GM12874 (cell line): Measurements from ENCODE around the gene SLC16A3.

Source experiments
- TF ChIP-seq, protein P1 (sequence below): IDR thresholded peaks from 2 replicates; pipeline ENCODE4 v1.5.1; 2011; ENCODE audit warnings: low read depth, mild to moderate bottlenecking, control low read depth, low read length, moderate library complexity; ENCODE audit not compliant: insufficient read depth

SLC16A3 gene

GRCh38 chr17:82271401-82271800 lies 42.6 kb downstream of the SLC16A3 start:
- TF ChIP-seq, protein P1, sequence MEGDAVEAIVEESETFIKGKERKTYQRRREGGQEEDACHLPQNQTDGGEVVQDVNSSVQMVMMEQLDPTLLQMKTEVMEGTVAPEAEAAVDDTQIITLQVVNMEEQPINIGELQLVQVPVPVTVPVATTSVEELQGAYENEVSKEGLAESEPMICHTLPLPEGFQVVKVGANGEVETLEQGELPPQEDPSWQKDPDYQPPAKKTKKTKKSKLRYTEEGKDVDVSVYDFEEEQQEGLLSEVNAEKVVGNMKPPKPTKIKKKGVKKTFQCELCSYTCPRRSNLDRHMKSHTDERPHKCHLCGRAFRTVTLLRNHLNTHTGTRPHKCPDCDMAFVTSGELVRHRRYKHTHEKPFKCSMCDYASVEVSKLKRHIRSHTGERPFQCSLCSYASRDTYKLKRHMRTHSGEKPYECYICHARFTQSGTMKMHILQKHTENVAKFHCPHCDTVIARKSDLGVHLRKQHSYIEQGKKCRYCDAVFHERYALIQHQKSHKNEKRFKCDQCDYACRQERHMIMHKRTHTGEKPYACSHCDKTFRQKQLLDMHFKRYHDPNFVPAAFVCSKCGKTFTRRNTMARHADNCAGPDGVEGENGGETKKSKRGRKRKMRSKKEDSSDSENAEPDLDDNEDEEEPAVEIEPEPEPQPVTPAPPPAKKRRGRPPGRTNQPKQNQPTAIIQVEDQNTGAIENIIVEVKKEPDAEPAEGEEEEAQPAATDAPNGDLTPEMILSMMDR = no peak

DNA sequence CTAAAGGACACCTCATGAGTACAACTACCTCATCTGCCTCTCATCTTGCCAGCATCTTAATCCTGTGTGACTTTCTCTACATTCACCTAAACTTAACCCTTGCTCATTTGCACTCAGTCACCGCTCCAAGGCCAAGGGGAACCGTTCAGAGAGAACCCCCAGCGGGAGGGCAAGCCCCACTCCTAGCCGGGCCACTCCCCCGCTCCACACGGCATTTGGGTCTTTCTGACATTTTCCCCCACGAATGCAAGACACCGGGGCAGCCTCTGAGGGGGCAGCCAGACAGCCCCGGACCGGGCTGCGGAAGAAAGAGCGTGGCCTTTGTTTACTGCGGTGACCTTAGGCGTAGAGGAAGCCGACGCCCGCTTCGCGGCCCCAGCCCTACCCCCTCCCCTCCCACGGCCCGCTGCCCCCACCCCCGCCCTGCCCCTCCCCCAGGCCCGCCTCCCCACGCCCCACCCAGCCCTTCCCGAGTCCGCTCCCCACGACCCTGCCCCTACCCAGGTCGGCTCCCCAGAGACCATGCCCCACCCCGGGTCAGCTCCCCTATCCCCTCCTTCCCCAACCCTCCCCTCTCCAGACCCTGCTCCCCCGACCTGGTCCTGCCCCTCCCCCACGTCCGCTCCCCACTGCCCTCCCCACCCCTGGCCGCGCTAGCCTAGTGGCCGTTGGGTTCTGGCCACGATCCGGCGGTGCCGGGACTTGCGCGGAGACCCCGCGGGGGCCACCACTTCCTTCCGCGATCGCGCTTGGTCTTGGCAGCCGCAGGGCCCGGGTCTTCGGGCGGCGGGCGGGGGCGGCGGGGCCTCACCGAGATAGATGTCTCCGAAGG lies 43.9 kb downstream of the SLC16A3 start:
- TF ChIP-seq, protein P1 = no peak

DNA sequence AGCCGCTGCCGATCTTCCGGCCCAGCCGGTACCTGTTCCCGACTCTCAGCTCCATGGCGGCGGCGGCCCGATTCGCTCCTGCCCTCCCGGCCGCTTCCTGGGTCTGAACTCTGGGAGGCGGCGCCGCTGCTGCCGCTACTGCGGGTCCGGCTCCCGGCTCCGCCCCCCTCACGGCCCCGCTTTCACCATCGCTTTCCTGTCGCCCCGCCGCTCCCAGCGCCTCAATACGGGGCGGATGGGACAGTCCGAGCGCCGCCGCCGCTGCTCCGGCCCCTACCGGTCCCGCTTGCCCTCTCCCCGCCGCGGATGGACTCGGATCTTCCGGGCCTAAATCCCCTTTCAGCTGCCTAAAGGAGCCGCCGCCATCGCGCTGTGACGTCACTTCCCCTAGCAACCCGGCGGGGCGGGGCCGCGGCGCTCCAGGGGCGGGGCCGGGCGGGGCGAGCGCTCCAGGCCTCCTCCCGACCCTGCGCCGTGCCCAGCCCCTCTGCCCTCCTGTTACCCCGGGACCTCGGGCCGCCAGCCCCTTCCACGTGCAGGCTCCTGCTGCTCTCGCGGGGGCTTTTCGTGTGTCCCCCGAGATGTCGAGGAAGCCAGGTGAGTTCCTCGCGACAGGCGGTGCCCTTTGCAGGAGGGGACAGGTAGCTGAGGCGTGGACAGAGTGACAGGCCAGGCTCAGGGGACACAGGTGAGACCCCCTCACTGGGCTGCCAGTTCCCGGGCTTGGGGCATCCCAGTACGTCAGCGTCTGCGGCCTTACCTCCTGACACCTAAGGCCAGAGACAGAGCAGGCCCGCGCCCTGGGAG lies 44.7 kb downstream of the SLC16A3 start, which contains the start of gene CSNK1D:
TSS of gene CSNK1D (minus strand) at position 374 of the 807 bp plus-strand sequence. CDS start at position 55, 319 bp downstream.
- TF ChIP-seq, protein P1 = no peak

DNA sequence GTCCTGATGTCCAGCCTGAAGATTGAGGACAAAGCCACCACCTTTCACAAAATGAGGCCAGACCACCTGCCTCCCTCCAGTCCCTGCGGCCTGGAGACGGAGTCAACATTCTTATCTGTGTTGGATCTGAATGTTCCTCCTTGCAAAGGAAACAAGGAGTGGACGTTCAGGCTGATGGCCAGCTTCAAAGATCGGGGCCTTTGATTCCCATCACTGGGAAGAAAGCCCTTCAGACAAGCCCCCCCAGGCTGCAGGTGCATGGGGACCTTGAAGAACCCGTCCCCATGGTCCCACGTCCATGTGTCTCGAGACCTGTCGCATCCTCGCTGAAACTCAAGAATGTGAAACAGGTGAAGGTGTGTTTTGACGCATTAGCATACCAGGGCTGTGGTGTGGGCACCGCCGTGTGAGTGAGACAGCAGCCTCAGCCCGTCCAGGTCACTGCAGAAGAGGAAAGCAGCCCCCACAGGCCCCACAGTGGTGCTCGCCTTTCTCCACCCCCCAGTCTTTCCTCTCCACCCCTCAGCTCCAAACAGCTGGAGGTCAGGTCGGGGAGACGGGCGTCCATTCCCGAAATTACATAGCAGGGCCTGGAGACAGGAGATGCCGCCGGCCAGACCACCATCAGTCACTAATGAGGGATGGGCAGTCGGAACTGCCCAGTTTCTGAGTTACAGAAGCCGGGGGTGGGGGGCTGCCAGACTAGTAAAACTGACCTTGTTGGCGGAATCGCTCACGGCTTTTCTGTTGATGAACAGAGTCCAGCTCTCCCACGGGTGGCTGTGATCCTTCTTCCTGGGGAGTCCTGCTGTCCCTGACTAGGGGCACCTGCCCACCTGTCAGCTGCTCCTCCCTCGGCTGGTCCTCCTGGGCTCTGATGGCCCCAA lies 45.5 kb downstream of the SLC16A3 start:
- TF ChIP-seq, protein P1 = no peak

- TF ChIP-seq, protein P1 = no peak
These were observed 46.5 kb downstream of the SLC16A3 start for GRCh38 chr17:82275326-82275725.

DNA sequence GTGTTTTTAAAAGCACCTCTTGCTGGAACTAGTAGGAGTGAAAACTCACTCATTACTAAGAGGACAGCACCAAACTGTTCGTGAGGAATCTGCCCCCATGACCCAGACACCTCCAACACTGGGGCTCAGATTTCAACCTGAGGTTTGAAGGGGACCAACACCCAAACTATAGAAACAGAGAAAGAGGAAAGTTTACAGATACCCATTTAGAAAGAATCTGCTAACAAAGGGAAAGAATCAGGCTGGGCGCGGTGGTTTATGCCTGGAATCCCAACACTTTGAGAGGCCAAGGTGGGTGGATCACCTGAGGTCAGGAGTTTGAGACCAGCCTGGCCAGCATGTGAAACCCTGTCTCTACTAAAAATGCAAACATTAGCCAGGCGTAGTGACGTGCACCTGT lies 48.1 kb downstream of the SLC16A3 start:
- TF ChIP-seq, protein P1 = no peak
